B cell (primary cell): Measurements from ENCODE around the gene EBLN2.

Experiments
- CTCF ChIP-seq: fragments of 200-600 bp; IDR thresholded peaks from one replicate; pipeline ENCODE4 v1.8.0; 2022; ENCODE audit warnings: antibody characterized with exemption, mild to moderate bottlenecking
- EZH2 ChIP-seq: IDR thresholded peaks from 2 replicates; pipeline ENCODE4 v1.6.1; 2012; ENCODE audit warnings: borderline replicate concordance, low read depth, mild to moderate bottlenecking, moderate library complexity, low read length; ENCODE audit not compliant: insufficient read depth, poor library complexity, severe bottlenecking

GRCh38 chr3:73071952-73072351 lies 10.5 kb downstream of the EBLN2 start:
- TF ChIP-seq CTCF = no peak
- no peak for TF ChIP-seq EZH2
